HEK293 (cell line): ENCODE measurements around the gene IQCE.

Experiments
- AEBP2 ChIP-seq: fragments of 450-650 bp; formaldehyde crosslinking; IDR thresholded peaks from 2 replicates; pipeline ENCODE4 v1.5.1; 2016; ENCODE audit warnings: missing biosample characterization, missing genetic modification characterization, borderline replicate concordance
- BCL11B ChIP-seq: fragments of 450-650 bp; formaldehyde crosslinking; IDR thresholded peaks from 2 replicates; pipeline ENCODE4 v1.5.1; 2016; ENCODE audit warnings: low read depth, missing biosample characterization, missing genetic modification characterization
- GFI1B ChIP-seq: fragments of 450-650 bp; formaldehyde crosslinking; IDR thresholded peaks from 2 replicates; pipeline ENCODE4 v1.5.1; 2016; ENCODE audit warnings: missing biosample characterization, missing genetic modification characterization
- HOXD13 ChIP-seq: sonication (generic); formaldehyde crosslinking; IDR thresholded peaks from 2 replicates; pipeline ENCODE4 v1.8.0; 2022; ENCODE audit warnings: missing genetic modification reagents, borderline replicate concordance
- MYNN ChIP-seq: fragments of 450-650 bp; formaldehyde crosslinking; IDR thresholded peaks from 2 replicates; pipeline ENCODE4 v1.5.1; 2016; ENCODE audit warnings: missing biosample characterization, missing genetic modification characterization, borderline replicate concordance
- PBX3 ChIP-seq: sonication (generic); formaldehyde crosslinking; IDR thresholded peaks from 2 replicates; pipeline ENCODE4 v1.8.1; 2022; ENCODE audit warnings: mild to moderate bottlenecking, moderate library complexity, missing genetic modification reagents
- REST ChIP-seq: fragments of 450-650 bp; formaldehyde crosslinking; IDR thresholded peaks from 2 replicates; pipeline ENCODE4 v1.5.1; 2016; ENCODE audit warnings: missing biosample characterization, missing genetic modification characterization
- SALL2 ChIP-seq: fragments of 450-650 bp; formaldehyde crosslinking; IDR thresholded peaks from 2 replicates; pipeline ENCODE4 v1.5.0; 2017; ENCODE audit warnings: missing biosample characterization, mild to moderate bottlenecking, missing genetic modification characterization, borderline replicate concordance
- ZBTB8A ChIP-seq: fragments of 450-650 bp; formaldehyde crosslinking; IDR thresholded peaks from 2 replicates; pipeline ENCODE4 v1.5.1; 2016; ENCODE audit warnings: missing biosample characterization, missing genetic modification characterization
- ZIC2 ChIP-seq: fragments of 450-650 bp; formaldehyde crosslinking; IDR thresholded peaks from 2 replicates; pipeline ENCODE4 v1.5.1; 2016; ENCODE audit warnings: missing biosample characterization, missing genetic modification characterization
- ZNF146 ChIP-seq: fragments of 450-650 bp; formaldehyde crosslinking; IDR thresholded peaks from 2 replicates; pipeline ENCODE4 v1.5.1; 2016; ENCODE audit warnings: missing biosample characterization, missing genetic modification characterization
- ZNF16 ChIP-seq: fragments of 450-650 bp; formaldehyde crosslinking; IDR thresholded peaks from 2 replicates; pipeline ENCODE4 v1.5.1; 2016; ENCODE audit warnings: low read depth, missing biosample characterization, missing genetic modification characterization
- ZNF202 ChIP-seq: fragments of 450-650 bp; formaldehyde crosslinking; IDR thresholded peaks from 2 replicates; pipeline ENCODE4 v1.5.1; 2016; ENCODE audit warnings: missing biosample characterization, missing genetic modification characterization, borderline replicate concordance
- ZNF248 ChIP-seq: fragments of 450-650 bp; formaldehyde crosslinking; IDR thresholded peaks from 2 replicates; pipeline ENCODE4 v1.5.1; 2017; ENCODE audit warnings: missing biosample characterization, missing genetic modification characterization
- ZNF354C ChIP-seq: fragments of 450-650 bp; formaldehyde crosslinking; IDR thresholded peaks from 2 replicates; pipeline ENCODE4 v1.5.1; 2016; ENCODE audit warnings: missing biosample characterization, missing genetic modification characterization, low read depth, borderline replicate concordance
- ZNF423 ChIP-seq: fragments of 450-650 bp; formaldehyde crosslinking; IDR thresholded peaks from 2 replicates; pipeline ENCODE4 v1.5.1; 2016; ENCODE audit warnings: missing biosample characterization, missing genetic modification characterization
- ZNF585B ChIP-seq: fragments of 450-650 bp; formaldehyde crosslinking; IDR thresholded peaks from 2 replicates; pipeline ENCODE4 v1.5.1; 2016; ENCODE audit warnings: missing biosample characterization, missing genetic modification characterization
- ZNF626 ChIP-seq: fragments of 450-650 bp; sonication (Bioruptor Pico); formaldehyde crosslinking; IDR thresholded peaks from 2 replicates; pipeline ENCODE4 v1.5.1; 2018; ENCODE audit warnings: missing biosample characterization, missing genetic modification characterization, inconsistent platforms
- ZNF660 ChIP-seq: fragments of 450-650 bp; IDR thresholded peaks from 2 replicates; pipeline ENCODE4 v1.5.1; 2018; ENCODE audit warnings: missing biosample characterization, mild to moderate bottlenecking, missing genetic modification characterization
- ZNF664 ChIP-seq: fragments of 450-650 bp; formaldehyde crosslinking; IDR thresholded peaks from 2 replicates; pipeline ENCODE4 v1.5.1; 2016; ENCODE audit warnings: missing biosample characterization, missing genetic modification characterization
- ZNF677 ChIP-seq: fragments of 450-650 bp; IDR thresholded peaks from 2 replicates; pipeline ENCODE4 v1.5.0; 2018; ENCODE audit warnings: missing biosample characterization, mild to moderate bottlenecking, missing genetic modification characterization, moderate library complexity
- ZNF785 ChIP-seq: fragments of 450-650 bp; formaldehyde crosslinking; IDR thresholded peaks from 2 replicates; pipeline ENCODE4 v1.5.1; 2016; ENCODE audit warnings: missing biosample characterization, missing genetic modification characterization
- ZNF791 ChIP-seq: fragments of 450-650 bp; formaldehyde crosslinking; IDR thresholded peaks from 2 replicates; pipeline ENCODE4 v1.5.1; 2016; ENCODE audit warnings: missing biosample characterization, missing genetic modification characterization
- TF ChIP-seq, protein P1 (sequence below): fragments of 450-650 bp; formaldehyde crosslinking; IDR thresholded peaks from 2 replicates; pipeline ENCODE4 v1.5.1; 2016; ENCODE audit warnings: missing biosample characterization, missing genetic modification characterization
- TF ChIP-seq, protein P2 (sequence below): fragments of 450-650 bp; formaldehyde crosslinking; IDR thresholded peaks from 2 replicates; pipeline ENCODE4 v1.5.1; 2016; ENCODE audit warnings: missing biosample characterization, missing genetic modification characterization
- TF ChIP-seq, protein P3 (sequence below): fragments of 450-650 bp; formaldehyde crosslinking; IDR thresholded peaks from 2 replicates; pipeline ENCODE4 v1.5.1; 2017; ENCODE audit warnings: missing biosample characterization, missing genetic modification characterization
- TF ChIP-seq, protein P4 (sequence below): fragments of 450-650 bp; formaldehyde crosslinking; IDR thresholded peaks from 2 replicates; pipeline ENCODE4 v1.5.1; 2016; ENCODE audit warnings: missing biosample characterization, missing genetic modification characterization

The IQCE gene

DNA sequence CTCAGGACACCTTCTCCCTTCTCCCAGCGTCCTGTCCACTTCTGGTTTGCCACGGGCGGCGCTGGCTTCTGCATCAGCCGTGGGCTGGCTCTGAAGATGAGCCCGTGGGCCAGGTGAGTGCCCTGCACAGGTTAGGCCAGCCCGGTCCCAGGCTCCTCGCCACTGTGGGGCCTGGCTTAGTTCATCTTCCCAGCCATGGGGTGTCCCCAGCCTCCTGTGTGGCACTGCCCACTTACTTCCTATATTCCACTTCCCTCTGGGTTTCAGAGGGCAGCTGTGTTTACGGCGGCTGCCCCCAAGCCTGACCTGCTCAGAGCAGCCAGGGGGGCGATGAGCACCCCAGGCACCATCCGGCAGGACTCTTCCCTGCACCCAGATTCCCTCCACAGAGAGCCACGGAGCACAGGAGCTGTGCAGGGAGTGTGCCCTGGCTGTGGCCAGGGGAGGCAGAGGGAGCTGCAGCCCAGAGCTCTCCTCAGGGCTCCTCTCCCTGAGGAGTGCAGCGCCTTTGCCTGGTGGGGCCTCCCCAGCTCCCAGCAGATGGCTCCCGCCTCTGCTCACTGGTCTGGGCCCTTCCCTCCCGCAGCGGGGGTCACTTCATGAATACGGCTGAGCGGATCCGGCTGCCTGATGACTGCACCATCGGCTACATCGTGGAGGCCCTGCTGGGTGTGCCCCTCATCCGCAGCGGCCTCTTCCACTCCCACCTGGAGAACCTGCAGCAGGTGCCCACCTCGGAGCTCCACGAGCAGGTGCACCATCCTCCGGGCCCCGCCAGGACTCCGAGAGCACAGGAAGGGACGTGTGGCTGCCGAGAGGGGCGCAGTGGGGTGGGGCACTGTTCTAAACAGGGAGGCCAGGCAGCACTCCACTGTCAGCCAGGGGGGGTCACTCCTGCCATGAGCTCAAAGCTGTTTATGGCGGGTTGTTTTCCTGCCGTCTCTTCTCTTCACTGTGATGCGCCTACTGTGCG lies 32.8 kb upstream of the IQCE start (continued):
- TF ChIP-seq ZNF677 (no peak), ZIC2 (tag by site-specific recombination) (peak; percentile 91), ZNF423 (tag by site-specific recombination) (0 out of 2 replicates have a peak, but pooled peaks have one; percentile 46), ZBTB8A (tag by site-specific recombination) (peak; percentile 40; the same call in 1 of the 2 replicates), ZNF248 (tag by site-specific recombination) (no peak), PBX3 (CRISPR knock-in tag) (no peak), ZNF354C (tag by site-specific recombination) (no peak), AEBP2 (no peak), ZNF660 (no peak), ZNF146 (tag by site-specific recombination) (no peak), ZNF626 (no peak), GFI1B (tag by site-specific recombination) (no peak), MYNN (tag by site-specific recombination) (no peak), ZNF791 (tag by site-specific recombination) (no peak), ZNF202 (tag by site-specific recombination) (no peak), SALL2 (no peak), ZNF785 (tag by site-specific recombination) (no peak), REST (tag by site-specific recombination) (no peak), BCL11B (tag by site-specific recombination) (no peak), ZNF16 (tag by site-specific recombination) (no peak), ZNF585B (tag by site-specific recombination) (no peak), HOXD13 (CRISPR knock-in tag) (no peak), ZNF664 (no peak)
- TF ChIP-seq, protein P1, sequence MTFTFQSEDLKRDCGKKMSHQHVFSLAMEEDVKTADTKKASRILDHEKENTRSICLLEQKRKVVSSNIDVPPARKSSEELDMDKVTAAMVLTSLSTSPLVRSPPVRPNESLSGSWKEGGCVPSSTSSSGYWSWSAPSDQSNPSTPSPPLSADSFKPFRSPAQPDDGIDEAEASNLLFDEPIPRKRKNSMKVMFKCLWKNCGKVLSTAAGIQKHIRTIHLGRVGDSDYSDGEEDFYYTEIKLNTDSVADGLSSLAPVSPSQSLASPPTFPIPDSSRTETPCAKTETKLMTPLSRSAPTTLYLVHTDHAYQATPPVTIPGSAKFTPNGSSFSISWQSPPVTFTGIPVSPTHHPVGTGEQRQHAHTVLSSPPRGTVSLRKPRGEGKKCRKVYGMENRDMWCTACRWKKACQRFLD (tag by site-specific recombination) = no peak
- TF ChIP-seq, protein P2, sequence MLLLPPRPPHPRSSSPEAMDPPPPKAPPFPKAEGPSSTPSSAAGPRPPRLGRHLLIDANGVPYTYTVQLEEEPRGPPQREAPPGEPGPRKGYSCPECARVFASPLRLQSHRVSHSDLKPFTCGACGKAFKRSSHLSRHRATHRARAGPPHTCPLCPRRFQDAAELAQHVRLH = no peak
- TF ChIP-seq, protein P3, sequence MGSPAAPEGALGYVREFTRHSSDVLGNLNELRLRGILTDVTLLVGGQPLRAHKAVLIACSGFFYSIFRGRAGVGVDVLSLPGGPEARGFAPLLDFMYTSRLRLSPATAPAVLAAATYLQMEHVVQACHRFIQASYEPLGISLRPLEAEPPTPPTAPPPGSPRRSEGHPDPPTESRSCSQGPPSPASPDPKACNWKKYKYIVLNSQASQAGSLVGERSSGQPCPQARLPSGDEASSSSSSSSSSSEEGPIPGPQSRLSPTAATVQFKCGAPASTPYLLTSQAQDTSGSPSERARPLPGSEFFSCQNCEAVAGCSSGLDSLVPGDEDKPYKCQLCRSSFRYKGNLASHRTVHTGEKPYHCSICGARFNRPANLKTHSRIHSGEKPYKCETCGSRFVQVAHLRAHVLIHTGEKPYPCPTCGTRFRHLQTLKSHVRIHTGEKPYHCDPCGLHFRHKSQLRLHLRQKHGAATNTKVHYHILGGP (tag by site-specific recombination) = no peak
- TF ChIP-seq, protein P4, sequence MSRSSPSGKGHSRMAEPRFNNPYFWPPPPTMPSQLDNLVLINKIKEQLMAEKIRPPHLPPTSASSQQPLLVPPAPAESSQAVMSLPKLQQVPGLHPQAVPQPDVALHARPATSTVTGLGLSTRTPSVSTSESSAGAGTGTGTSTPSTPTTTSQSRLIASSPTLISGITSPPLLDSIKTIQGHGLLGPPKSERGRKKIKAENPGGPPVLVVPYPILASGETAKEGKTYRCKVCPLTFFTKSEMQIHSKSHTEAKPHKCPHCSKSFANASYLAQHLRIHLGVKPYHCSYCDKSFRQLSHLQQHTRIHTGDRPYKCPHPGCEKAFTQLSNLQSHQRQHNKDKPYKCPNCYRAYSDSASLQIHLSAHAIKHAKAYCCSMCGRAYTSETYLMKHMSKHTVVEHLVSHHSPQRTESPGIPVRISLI = no peak
